GM19239 (cell line): ENCODE measurements around the gene LRRC15.

Experiments used
- DNase-seq: peaks from one replicate; pipeline ENCODE4 v3.0.0; 2011; ENCODE audit warnings: low spot score; ENCODE audit not compliant: insufficient read length
- FAIRE-seq: peaks from 2 replicates; lab custom pipeline; 2011; peaks lifted over from hg19 to GRCh38; lab: Jason Lieb, UNC

LRRC15 gene

GRCh38 chr3:194369522-194370279 lies at the start of gene LRRC15:
LRRC15 (minus strand) TSS chr3:194369743; CDS start chr3:194361043, 8,700 bp downstream.
- DNase-seq (no peak), FAIRE-seq (no peak)

- FAIRE-seq (no peak), DNase-seq (no peak)
Observed at GRCh38 chr3:194418671-194419070, 49.1 kb upstream of the LRRC15 start.

- no peak for FAIRE-seq
- DNase-seq = no peak
Observed at GRCh38 chr3:194407423-194407822, 37.9 kb upstream of the LRRC15 start.

- no peak for FAIRE-seq
Observed at GRCh38 chr3:194405766-194406165, 36.2 kb upstream of the LRRC15 start.

GRCh38 chr3:194404365-194405140 lies 35.0 kb upstream of the LRRC15 start:
- FAIRE-seq = peak; percentile 4
- no peak for DNase-seq

More at GRCh38 chr3:194405766-194406165, 36.2 kb upstream of the LRRC15 start:
- DNase-seq = no peak

- no peak for FAIRE-seq
- no peak for DNase-seq
Observed at GRCh38 chr3:194401868-194402329, 32.4 kb upstream of the LRRC15 start.

GRCh38 chr3:194401346-194401745 lies 31.8 kb upstream of the LRRC15 start:
- no peak for DNase-seq
- FAIRE-seq = no peak

GRCh38 chr3:194399874-194400411 lies 30.4 kb upstream of the LRRC15 start:
- DNase-seq (no peak), FAIRE-seq (no peak)

GRCh38 chr3:194399166-194399565 lies 29.6 kb upstream of the LRRC15 start, which contains the start of gene GP5:
GP5 (minus strand) TSS chr3:194399266; CDS start chr3:194398282, 984 bp downstream.
- DNase-seq (no peak), FAIRE-seq (no peak)

- no peak for FAIRE-seq
- no peak for DNase-seq
Observed at GRCh38 chr3:194397757-194398312, 28.3 kb upstream of the LRRC15 start.

GRCh38 chr3:194396859-194397756 lies 27.6 kb upstream of the LRRC15 start:
- FAIRE-seq (no peak), DNase-seq (no peak)

GRCh38 chr3:194396539-194396858 lies 27.0 kb upstream of the LRRC15 start:
- FAIRE-seq (no peak), DNase-seq (no peak)

GRCh38 chr3:194395778-194396538 lies 26.4 kb upstream of the LRRC15 start:
- FAIRE-seq = no peak
- no peak for DNase-seq

GRCh38 chr3:194395212-194395611 lies 25.7 kb upstream of the LRRC15 start:
- DNase-seq = no peak
- no peak for FAIRE-seq

- FAIRE-seq = no peak
Observed at GRCh38 chr3:194392576-194392975, 23.0 kb upstream of the LRRC15 start.

GRCh38 chr3:194390835-194391234 lies 21.3 kb upstream of the LRRC15 start:
- DNase-seq = no peak

More at GRCh38 chr3:194392576-194392975, 23.0 kb upstream of the LRRC15 start:
- no peak for DNase-seq

GRCh38 chr3:194389269-194389668 lies 19.7 kb upstream of the LRRC15 start:
- FAIRE-seq (no peak), DNase-seq (no peak)

More at GRCh38 chr3:194390835-194391234, 21.3 kb upstream of the LRRC15 start:
- no peak for FAIRE-seq

GRCh38 chr3:194387926-194388418 lies 18.4 kb upstream of the LRRC15 start:
- DNase-seq = no peak
- FAIRE-seq = no peak

GRCh38 chr3:194387276-194387675 lies 17.7 kb upstream of the LRRC15 start:
- no peak for DNase-seq
- no peak for FAIRE-seq
